NCI-H2107 treated with DMSO at 0.1 percent for 48 hours (cell line): Measurements from ENCODE around the gene PSMD4.

Source experiments
- DNase-seq: peaks from one replicate; lab custom pipeline; 2025; ENCODE audit not compliant: unreplicated experiment; lab: John Stamatoyannopoulos, UW

The PSMD4 gene

GRCh38 chr1:151294742-151295462, 40.4 kb downstream of the PSMD4 start:
- DNase-seq, result no peak

DNA sequence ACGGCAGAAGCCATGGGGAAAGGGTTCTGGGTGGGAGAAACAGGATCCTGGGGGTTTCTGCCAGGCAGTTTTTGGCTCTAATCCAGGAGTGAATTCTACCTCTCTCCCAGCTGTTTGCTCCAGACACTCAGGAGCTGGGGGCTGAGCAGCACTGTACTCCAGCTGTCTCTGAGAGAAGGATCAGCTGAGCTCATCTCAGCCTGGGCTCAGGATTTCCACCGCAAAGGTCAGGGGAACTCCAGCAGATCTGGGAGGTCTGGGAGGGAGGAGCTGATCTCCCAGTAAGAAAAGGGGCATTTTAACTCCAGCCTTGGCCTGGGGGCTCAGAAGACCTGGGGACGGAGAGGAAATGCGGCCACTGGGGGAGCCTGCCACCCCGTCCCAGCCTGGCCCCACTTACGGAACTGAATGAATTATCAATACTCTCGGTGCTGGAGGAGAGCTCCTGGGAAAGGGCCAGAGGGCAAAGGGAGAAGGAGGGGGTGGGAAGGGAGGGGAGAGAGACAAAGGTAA, 55.3 kb downstream of the PSMD4 start:
- no peak for DNase-seq

DNA sequence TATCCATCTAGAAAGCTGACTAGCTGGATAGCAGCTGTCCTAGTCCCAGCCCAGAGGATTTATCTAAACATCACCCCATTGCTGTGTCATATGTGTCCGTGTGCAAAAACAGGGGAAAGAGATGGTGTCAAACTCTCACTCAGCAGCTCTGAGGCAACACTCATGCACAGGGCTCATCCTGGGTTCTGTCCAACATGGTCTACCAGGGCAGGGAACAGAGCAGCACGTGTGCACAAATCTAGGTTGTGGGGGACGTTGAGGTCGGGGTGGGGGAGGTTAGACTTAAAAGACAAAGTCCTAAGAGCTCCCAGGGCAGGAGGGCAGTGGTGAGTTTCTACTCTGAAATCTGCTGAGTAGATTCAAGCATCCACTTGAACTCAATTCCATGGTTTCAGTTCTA, 56.5 kb downstream of the PSMD4 start:
- DNase-seq, result no peak

DNA sequence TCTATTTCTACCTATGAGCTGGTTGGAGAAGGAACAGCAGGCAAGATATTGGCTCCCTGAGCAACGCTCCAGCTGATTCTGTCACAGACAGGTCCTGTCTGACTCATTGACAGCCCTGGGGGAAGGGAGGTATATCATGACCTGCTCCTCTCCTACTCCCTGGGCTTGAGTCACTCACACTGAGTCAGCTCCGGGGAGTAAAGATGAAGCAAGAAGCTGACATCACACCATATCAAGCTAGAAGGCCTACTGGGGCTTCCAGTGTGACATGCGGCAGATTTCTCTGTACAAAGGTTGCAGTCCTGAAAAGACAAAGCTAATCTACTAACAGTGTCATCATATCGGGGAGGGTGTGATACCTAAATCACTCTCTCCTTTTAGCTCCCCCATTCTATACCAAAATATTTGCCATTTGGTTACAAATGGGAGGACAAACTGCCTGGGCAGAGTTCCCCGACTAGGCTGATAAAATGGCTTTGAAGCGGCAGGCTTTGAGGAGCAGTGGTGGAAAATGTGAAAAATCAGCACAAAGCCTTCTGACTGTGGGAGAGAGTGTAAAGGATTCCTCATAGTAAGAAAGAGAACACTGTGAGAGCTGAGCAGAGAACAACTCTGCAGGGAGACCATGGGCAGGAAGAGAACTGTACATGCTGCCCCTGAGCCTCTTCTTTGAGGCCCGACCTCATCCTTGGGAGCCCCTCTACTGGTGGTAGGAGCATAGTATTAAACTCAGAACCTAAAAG, 57.2 kb downstream of the PSMD4 start:
- no peak for DNase-seq

DNA sequence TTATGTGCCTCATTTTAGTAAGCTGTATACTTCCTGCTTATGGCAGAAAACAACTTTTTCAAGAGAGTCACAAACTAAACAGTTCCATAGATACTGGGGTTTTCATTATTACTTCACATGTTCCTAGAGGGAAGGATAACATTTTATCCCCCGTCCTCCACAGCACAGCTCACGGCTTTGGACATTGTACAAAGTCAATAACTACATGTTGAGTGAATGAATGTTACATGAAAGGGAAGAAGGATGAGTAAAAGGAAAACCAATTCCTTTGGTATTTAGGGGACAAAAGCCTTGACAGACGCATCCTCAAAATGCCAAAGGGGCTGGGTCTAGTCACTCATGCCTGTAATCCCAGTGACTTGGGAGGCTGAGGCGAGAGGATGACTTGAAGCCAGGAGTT, 57.9 kb downstream of the PSMD4 start:
- no peak for DNase-seq

GRCh38 chr1:151312826-151313225, 58.3 kb downstream of the PSMD4 start:
- DNase-seq, result no peak

DNA sequence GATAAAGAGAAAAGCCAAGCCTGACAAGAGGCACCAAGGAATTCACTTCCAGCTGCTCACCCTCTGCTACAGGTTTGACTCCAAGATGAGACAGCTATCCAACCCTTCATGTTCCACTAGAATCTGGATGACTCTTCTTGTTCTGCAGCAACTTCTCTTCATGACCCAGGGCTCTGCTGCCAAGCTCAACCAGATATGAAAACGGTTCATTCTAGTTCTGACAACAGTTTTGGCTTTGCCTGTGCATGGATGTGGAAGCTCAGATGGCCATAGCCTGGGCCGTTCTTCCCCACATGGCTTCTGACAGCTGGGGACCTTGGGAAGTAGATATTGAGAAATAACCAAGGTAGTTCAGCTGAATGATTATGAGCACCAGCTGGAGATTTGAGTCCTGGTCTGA, 59.0 kb downstream of the PSMD4 start:
- DNase-seq, result no peak

- no peak for DNase-seq
Measured at GRCh38 chr1:151314137-151314875, 59.8 kb downstream of the PSMD4 start.

DNA sequence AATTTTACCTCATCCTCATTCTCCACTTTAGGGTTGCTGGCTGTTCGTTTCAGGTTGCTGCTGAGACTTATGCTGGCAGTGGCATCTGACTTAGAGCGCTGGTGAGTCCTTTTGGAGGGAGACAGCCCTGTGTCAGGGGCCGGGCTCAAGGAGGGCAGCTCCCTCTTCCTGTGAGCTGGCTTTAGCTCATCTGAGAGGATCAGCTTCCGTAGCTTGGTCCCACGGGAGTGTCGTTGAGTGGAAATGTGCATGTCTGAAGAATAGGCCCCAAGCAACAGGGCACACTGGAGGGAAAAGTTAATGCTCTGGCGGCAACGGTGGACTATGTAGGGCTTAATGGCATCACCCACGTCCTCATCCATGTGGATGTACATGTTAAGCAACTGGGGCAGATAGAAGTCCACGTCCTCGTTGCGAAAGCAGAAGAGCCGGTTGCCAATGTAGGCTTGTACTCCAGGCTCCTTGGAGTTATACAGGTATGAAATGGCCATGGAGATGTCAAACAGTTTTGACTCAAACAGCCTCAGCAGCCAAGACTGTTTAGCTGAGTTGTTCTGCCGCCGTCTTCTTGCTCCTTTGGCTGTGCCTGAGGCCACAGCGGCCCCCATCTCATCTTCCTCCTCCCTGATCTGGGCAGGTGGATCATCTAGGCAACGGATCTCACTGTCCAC, 61.2 kb downstream of the PSMD4 start:
- no peak for DNase-seq
